Type B pancreatic cell (in vitro differentiated cells): ENCODE measurements around the gene SOX30. TPM values are rescaled to one million over a fixed set of nuclear protein-coding genes. Genes with fewer than 3 reads are reported as not detected.

Experiments
- DNase-seq: peaks from one replicate; pipeline ENCODE4 v3.0.0; 2021; ENCODE audit warnings: mixed read lengths; ENCODE audit not compliant: unreplicated experiment; ENCODE audit errors: extremely low spot score
- H3K27ac Mint-ChIP-seq: 2 replicates; pipeline ENCODE4 v1.8.0; 2021; ENCODE audit warnings: mild to moderate bottlenecking, mixed read lengths
- H3K27me3 Mint-ChIP-seq: 2 replicates; pipeline ENCODE4 v1.8.0; 2021; ENCODE audit warnings: mixed read lengths
- H3K36me3 Mint-ChIP-seq: 2 replicates; pipeline ENCODE4 v1.8.0; 2021; ENCODE audit warnings: mixed read lengths
- H3K4me1 Mint-ChIP-seq: one replicate; pipeline ENCODE4 v1.8.0; 2021; ENCODE audit warnings: mixed read lengths; ENCODE audit not compliant: unreplicated experiment
- H3K4me3 Mint-ChIP-seq: 2 replicates; pipeline ENCODE4 v1.8.0; 2021; ENCODE audit warnings: mild to moderate bottlenecking, mixed read lengths
- H3K9me3 Mint-ChIP-seq: 2 replicates; pipeline ENCODE4 v1.8.0; 2021; ENCODE audit warnings: mixed read lengths
- total RNA-seq: library from RNA; stranded (reverse); gene quantifications from 2 replicates; pipeline ENCODE4 v1.2.1, GENCODE V29; 2021; ENCODE audit warnings: low replicate concordance
- TF ChIP-seq, protein P1 (sequence below): fragments of 200-600 bp; sonication (generic); conservative IDR thresholded peaks from 2 replicates; pipeline ENCODE4 v1.5.0; 2021; ENCODE audit warnings: antibody characterized with exemption, mild to moderate bottlenecking

The SOX30 gene
- total RNA-seq, 1 donor from 2014 or later, result not detected

DNA sequence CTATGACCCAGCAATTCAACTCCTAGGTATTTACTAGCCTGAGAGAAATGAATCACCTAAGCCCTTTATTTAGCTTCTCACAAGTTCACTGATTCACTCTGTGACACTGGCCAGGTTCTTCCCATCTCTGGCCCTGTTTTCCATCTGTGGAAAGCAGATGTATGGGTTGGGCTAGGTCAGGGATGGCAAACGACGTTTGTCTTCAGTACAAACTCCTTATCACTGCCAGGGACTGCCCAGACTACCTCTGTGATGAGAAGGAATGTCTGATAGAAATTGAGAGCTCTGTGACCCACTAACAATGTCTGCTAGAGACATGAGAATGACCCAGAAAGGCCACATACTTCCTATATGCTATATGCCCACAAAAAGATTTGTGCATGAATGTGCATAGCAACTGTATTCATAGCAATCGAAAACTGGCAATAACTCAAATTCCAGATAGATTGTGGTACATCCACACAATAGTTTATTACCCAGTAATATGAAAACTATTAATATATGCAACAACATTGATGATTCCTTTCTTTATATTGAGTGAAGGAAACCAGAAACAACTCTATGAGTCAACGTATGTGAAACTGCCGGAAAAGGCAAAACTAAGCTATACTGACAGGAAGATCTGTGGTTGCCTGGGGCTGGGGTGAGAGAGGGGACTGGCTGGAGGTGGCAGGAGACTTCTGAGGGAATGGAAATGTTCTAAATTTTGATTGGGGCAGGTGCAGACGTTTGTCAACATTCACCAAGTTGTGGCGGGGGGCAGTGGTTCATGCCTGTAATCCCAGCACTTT, 44.7 kb downstream of the SOX30 start:
- DNase-seq, result no peak
- H3K36me3 Mint-ChIP-seq, result peaks cover 4% of the 10 kb centered on the region
- TF ChIP-seq, protein P1, sequence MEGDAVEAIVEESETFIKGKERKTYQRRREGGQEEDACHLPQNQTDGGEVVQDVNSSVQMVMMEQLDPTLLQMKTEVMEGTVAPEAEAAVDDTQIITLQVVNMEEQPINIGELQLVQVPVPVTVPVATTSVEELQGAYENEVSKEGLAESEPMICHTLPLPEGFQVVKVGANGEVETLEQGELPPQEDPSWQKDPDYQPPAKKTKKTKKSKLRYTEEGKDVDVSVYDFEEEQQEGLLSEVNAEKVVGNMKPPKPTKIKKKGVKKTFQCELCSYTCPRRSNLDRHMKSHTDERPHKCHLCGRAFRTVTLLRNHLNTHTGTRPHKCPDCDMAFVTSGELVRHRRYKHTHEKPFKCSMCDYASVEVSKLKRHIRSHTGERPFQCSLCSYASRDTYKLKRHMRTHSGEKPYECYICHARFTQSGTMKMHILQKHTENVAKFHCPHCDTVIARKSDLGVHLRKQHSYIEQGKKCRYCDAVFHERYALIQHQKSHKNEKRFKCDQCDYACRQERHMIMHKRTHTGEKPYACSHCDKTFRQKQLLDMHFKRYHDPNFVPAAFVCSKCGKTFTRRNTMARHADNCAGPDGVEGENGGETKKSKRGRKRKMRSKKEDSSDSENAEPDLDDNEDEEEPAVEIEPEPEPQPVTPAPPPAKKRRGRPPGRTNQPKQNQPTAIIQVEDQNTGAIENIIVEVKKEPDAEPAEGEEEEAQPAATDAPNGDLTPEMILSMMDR, result no peak
- no peaks in the 10 kb centered on the region for H3K27me3 Mint-ChIP-seq
- peak overlapping the region; percentile 56 for H3K27ac Mint-ChIP-seq
- H3K9me3 Mint-ChIP-seq, result peaks cover 7% of the 10 kb centered on the region
- no peak overlapping the region for H3K4me3 Mint-ChIP-seq
- H3K4me1 Mint-ChIP-seq, result peaks cover 16% of the 10 kb centered on the region

DNA sequence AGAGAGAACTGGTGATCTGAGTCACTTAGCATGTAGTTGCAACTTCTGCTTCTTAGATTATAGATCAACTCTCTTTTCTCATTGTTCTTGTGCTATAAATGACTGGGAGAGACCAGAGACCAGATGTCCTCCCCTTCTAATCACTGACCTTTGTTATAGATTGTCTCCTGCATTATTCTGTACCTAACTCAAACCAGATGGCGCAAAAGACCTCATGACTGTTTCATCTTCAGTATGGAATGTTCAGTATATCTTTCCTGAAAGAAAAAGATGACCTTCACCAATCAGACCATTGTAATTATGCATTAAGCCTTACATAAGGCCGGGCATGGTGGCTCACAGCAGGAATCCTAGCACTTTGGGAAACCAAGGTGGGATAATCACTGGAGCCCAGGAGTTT, 46.2 kb downstream of the SOX30 start:
- no peak overlapping the region for H3K4me3 Mint-ChIP-seq
- peaks cover 4% of the 10 kb centered on the region for H3K4me1 Mint-ChIP-seq
- H3K9me3 Mint-ChIP-seq, result peaks cover 7% of the 10 kb centered on the region
- TF ChIP-seq, protein P1, result no peak
- peaks cover 4% of the 10 kb centered on the region for H3K36me3 Mint-ChIP-seq
- H3K27me3 Mint-ChIP-seq, result no peaks in the 10 kb centered on the region
- DNase-seq, result no peak
- no peak overlapping the region for H3K27ac Mint-ChIP-seq

DNA sequence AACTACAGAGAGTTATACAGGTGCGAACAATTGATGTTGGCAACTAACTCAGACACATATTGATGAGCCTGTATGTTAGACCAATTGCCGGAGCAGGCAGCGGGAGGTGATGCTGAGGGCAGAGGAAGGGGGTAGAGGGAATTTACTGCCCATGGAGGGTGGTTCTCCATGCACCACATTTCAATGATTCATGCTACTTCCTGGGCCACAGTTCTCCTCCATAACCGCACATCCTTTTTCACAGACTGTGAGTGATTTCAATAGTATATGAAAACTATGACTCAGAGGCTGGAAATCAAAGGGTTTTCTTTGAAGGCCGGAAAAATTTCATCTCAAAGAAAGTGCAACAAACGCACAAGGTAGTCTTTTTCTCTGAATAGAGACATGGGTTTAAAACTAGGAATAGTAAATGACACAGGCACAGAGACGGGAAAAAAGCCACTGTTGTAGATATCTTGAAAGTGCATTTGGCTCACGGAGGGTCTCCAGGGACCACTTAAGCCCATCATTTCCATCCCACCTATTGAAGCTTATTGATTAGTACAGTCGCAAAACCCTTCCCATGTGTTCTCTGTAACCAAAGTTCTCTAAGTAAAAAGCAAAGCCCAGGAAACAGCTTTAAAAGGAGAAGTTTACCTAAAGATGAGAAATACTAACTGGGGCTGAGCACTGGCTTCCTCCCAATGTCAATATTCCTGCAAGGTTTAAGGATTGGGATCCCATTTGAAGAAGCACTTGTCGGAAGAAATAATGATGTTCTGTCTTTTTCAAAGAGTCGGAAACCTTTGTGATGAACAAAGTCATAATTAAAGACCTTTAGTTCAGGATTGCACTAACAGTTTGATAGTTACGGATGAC, 48.7 kb downstream of the SOX30 start:
- Mint-ChIP-seq H3K27me3 (no peaks in the 10 kb centered on the region), H3K4me3 (no peak overlapping the region), H3K4me1 (peaks cover 4% of the 10 kb centered on the region), H3K36me3 (peaks cover 4% of the 10 kb centered on the region), H3K27ac (no peak overlapping the region), H3K9me3 (peaks cover 12% of the 10 kb centered on the region)
- TF ChIP-seq, protein P1, result no peak
- DNase-seq, result no peak

- no peak overlapping the region for H3K4me3 Mint-ChIP-seq
- no peaks in the 10 kb centered on the region for H3K36me3 Mint-ChIP-seq
- peaks cover 4% of the 10 kb centered on the region for H3K4me1 Mint-ChIP-seq
- no peak for DNase-seq
- peaks cover 13% of the 10 kb centered on the region for H3K9me3 Mint-ChIP-seq
- H3K27me3 Mint-ChIP-seq, result no peaks in the 10 kb centered on the region
- TF ChIP-seq, protein P1, result no peak
- no peak overlapping the region for H3K27ac Mint-ChIP-seq
Observed at GRCh38 chr5:157602505-157602904, 49.7 kb downstream of the SOX30 start.

DNA sequence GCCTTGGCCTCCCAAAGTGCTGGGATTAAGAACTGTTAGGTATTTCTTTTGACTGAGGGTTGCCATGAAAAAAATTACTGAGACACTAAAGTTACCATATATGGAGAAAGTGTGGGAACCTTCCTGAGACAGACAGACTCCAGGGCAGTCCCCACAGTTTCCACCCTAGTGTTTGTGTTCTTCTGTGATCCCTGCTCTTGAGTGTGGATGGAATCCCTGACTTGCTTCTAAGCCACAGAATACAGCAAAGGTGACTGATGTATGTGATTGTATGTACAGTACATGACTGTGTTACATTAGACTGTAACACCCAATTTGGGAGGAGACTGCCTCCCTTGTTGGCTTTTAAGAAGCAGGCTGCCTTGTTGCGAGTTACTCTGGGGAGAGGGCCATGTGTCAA, 52.0 kb downstream of the SOX30 start:
- DNase-seq, result no peak
- Mint-ChIP-seq H3K27me3 (no peaks in the 10 kb centered on the region), H3K4me3 (no peak overlapping the region), H3K27ac (no peak overlapping the region), H3K9me3 (peaks cover 10% of the 10 kb centered on the region), H3K36me3 (no peaks in the 10 kb centered on the region), H3K4me1 (peaks cover 4% of the 10 kb centered on the region)
- TF ChIP-seq, protein P1, result no peak
